IMR-90 (cell line): ENCODE measurements around the gene EIF2AK2. TPM values are rescaled to one million over a fixed set of nuclear protein-coding genes. Genes with fewer than 3 reads are reported as not detected.

Source experiments
- ATAC-seq: fragments of 200-7000 bp; cut with Tn5 transposase; 2 replicates; pipeline ENCODE4 v1.9.1; 2020; ENCODE audit warnings: low read depth, mild to moderate bottlenecking, moderate library complexity
- BruUV-seq: library from RNA; stranded (reverse); fragments of 400-500 nt; replicated peaks from 2 replicates; lab custom pipeline; 2021; lab: Mats Ljungman, UMichigan
- CTCF ChIA-PET: fragments of 300-600 bp; formaldehyde crosslinking; extraction: SDS; loops from one replicate; lab custom pipeline; 2021; ENCODE audit warnings: antibody characterized with exemption; lab: Yijun Ruan, JAX
- POLR2A ChIA-PET: fragments of 300-600 bp; sonication (Branson Sonifier 250); formaldehyde crosslinking; loops from one replicate; lab custom pipeline; 2022; ENCODE audit warnings: antibody characterized with exemption; ENCODE audit not compliant: unreplicated experiment; lab: Charles Lee
- DNase-seq: peaks from one replicate; pipeline ENCODE4 v3.0.0; 2013
- H2AFZ ChIP-seq: replicated peaks from 2 replicates; pipeline ENCODE3; 2013; ENCODE audit warnings: low read length, mild to moderate bottlenecking; ENCODE audit not compliant: poor library complexity
- H2AK5ac ChIP-seq: 2 replicates; pipeline ENCODE4 v1.6.1; 2013; ENCODE audit warnings: low read depth, low read length, inconsistent platforms
- H2AK9ac ChIP-seq: replicated peaks from 2 replicates; pipeline ENCODE3; 2013; ENCODE audit warnings: mild to moderate bottlenecking, low read depth, low read length, moderate library complexity; ENCODE audit not compliant: poor library complexity
- H2BK120ac ChIP-seq: 2 replicates; pipeline ENCODE4 v1.6.1; 2013; ENCODE audit warnings: low read depth, low read length, inconsistent platforms
- H2BK15ac ChIP-seq: 3 replicates; pipeline ENCODE4 v1.6.1; 2013; ENCODE audit warnings: low read depth, low read length, inconsistent platforms
- H2BK20ac ChIP-seq: 2 replicates; pipeline ENCODE4 v1.6.1; 2013; ENCODE audit warnings: low read depth, mild to moderate bottlenecking, inconsistent platforms, low read length, moderate library complexity
- H2BK5ac ChIP-seq: 2 replicates; pipeline ENCODE4 v1.6.1; 2013; ENCODE audit warnings: mild to moderate bottlenecking, low read depth, low read length, inconsistent platforms; ENCODE audit not compliant: poor library complexity, severe bottlenecking
- H3K14ac ChIP-seq: replicated peaks from 2 replicates; pipeline ENCODE4 v1.6.1; 2013; ENCODE audit warnings: low read depth, low read length, inconsistent platforms
- H3K18ac ChIP-seq: 2 replicates; pipeline ENCODE4 v1.6.1; 2013; ENCODE audit warnings: low read depth, low read length, control low read depth
- H3K23ac ChIP-seq: 2 replicates; pipeline ENCODE4 v1.6.1; 2013; ENCODE audit warnings: low read depth, low read length, inconsistent platforms
- H3K27ac ChIP-seq: 2 replicates; pipeline ENCODE4 v1.5.1; 2013; ENCODE audit warnings: mild to moderate bottlenecking, control low read depth, low read length; ENCODE audit not compliant: insufficient read depth
- H3K27me3 ChIP-seq: 2 replicates; pipeline ENCODE4 v1.6.1; 2013; ENCODE audit warnings: low read length; ENCODE audit not compliant: control insufficient read depth, insufficient read depth
- H3K36me3 ChIP-seq: 2 replicates; pipeline ENCODE4 v1.6.1; 2013; ENCODE audit warnings: low read length, mixed read lengths; ENCODE audit not compliant: control insufficient read depth, insufficient read depth
- H3K4ac ChIP-seq: 2 replicates; pipeline ENCODE4 v1.6.1; 2013; ENCODE audit warnings: low read depth, low read length, inconsistent platforms
- H3K4me1 ChIP-seq: 2 replicates; pipeline ENCODE4 v1.6.1; 2013; ENCODE audit warnings: low read length, mixed read lengths; ENCODE audit not compliant: control insufficient read depth, insufficient read depth
- H3K4me2 ChIP-seq: 2 replicates; pipeline ENCODE4 v1.6.1; 2013; ENCODE audit warnings: low read depth, mild to moderate bottlenecking, control low read depth, low read length, moderate library complexity
- H3K4me3 ChIP-seq: 2 replicates; pipeline ENCODE4 v1.5.1; 2013; ENCODE audit warnings: low read depth, mild to moderate bottlenecking, control low read depth, low read length, moderate library complexity; ENCODE audit not compliant: insufficient read depth
- H3K56ac ChIP-seq: 2 replicates; pipeline ENCODE4 v1.6.1; 2013; ENCODE audit warnings: low read length, inconsistent platforms; ENCODE audit not compliant: insufficient read depth; ENCODE audit errors: extremely low read depth
- H3K79me1 ChIP-seq, 2 experiments: 2 replicates each; pipeline ENCODE4 v1.6.1; 2013; ENCODE audit warnings: low read length in 2 of 2, inconsistent platforms in 1 of 2, low read depth in 1 of 2
- H3K9ac ChIP-seq: 2 replicates; pipeline ENCODE4 v1.6.1; 2013; ENCODE audit warnings: low read depth, low read length, control low read depth
- H3K9me1 ChIP-seq: 2 replicates; pipeline ENCODE4 v1.6.1; 2013; ENCODE audit warnings: low read length, inconsistent platforms; ENCODE audit not compliant: insufficient read depth
- H3K9me3 ChIP-seq: 2 replicates; pipeline ENCODE4 v1.6.1; 2013; ENCODE audit warnings: low read length; ENCODE audit not compliant: control insufficient read depth, insufficient read depth
- H4K20me1 ChIP-seq: 2 replicates; pipeline ENCODE4 v1.6.1; 2013; ENCODE audit warnings: low read length, inconsistent platforms; ENCODE audit not compliant: insufficient read depth
- H4K5ac ChIP-seq: 2 replicates; pipeline ENCODE4 v1.6.1; 2013; ENCODE audit warnings: mild to moderate bottlenecking, low read depth, low read length, control low read depth
- H4K8ac ChIP-seq, 2 experiments: 2 replicates each; pipeline ENCODE4 v1.6.1; 2013; ENCODE audit warnings: low read depth in 2 of 2, low read length in 2 of 2, control low read depth in 1 of 2, inconsistent platforms in 1 of 2
- H4K91ac ChIP-seq: 2 replicates; pipeline ENCODE4 v1.6.1; 2013; ENCODE audit warnings: low read depth, low read length, inconsistent platforms; ENCODE audit not compliant: insufficient read depth
- BHLHE40 ChIP-seq: fragments of 150-350 bp; IDR thresholded peaks from 2 replicates; pipeline ENCODE4 v1.6.1; 2016; ENCODE audit warnings: mild to moderate bottlenecking, low read depth, low read length
- CEBPB ChIP-seq: IDR thresholded peaks from 2 replicates; pipeline ENCODE4 v1.6.1; 2012; ENCODE audit warnings: low read depth, low read length, improper control_type of control experiment
- CHD1 ChIP-seq: IDR thresholded peaks from 2 replicates; pipeline ENCODE4 v1.6.1; 2012; ENCODE audit warnings: low read depth, low read length, improper control_type of control experiment
- CTCF ChIP-seq: conservative IDR thresholded peaks from 2 replicates; pipeline ENCODE4 v1.5.1; 2012; ENCODE audit warnings: mild to moderate bottlenecking, low read depth, low read length, improper control_type of control experiment
- ELK1 ChIP-seq: fragments of 150-350 bp; IDR thresholded peaks from 2 replicates; pipeline ENCODE4 v1.6.1; 2016; ENCODE audit warnings: low read depth, mild to moderate bottlenecking, low read length, moderate library complexity, borderline replicate concordance
- MAFK ChIP-seq: IDR thresholded peaks from 2 replicates; pipeline ENCODE4 v1.6.1; 2012; ENCODE audit warnings: low read depth, low read length, improper control_type of control experiment
- MAZ ChIP-seq: IDR thresholded peaks from 2 replicates; pipeline ENCODE4 v1.6.1; 2012; ENCODE audit warnings: low read depth, mild to moderate bottlenecking, low read length, improper control_type of control experiment, moderate library complexity, borderline replicate concordance
- MXI1 ChIP-seq: IDR thresholded peaks from 2 replicates; pipeline ENCODE4 v1.6.1; 2012; ENCODE audit warnings: low read depth, mild to moderate bottlenecking, low read length, moderate library complexity, borderline replicate concordance
- NFE2L2 ChIP-seq: fragments of 150-350 bp; IDR thresholded peaks from 2 replicates; pipeline ENCODE4 v1.6.1; 2016; ENCODE audit warnings: low read depth, mild to moderate bottlenecking, low read length
- POLR2A ChIP-seq: IDR thresholded peaks from 2 replicates; pipeline ENCODE4 v1.6.1; 2012; ENCODE audit warnings: mild to moderate bottlenecking, low read depth, low read length
- RAD21 ChIP-seq: IDR thresholded peaks from 2 replicates; pipeline ENCODE4 v1.6.1; 2012; ENCODE audit warnings: low read length, improper control_type of control experiment
- RFX5 ChIP-seq: IDR thresholded peaks from 2 replicates; pipeline ENCODE4 v1.8.0; 2012; ENCODE audit warnings: low read depth, mild to moderate bottlenecking, low read length, moderate library complexity
- SMC3 ChIP-seq: fragments of 150-350 bp; IDR thresholded peaks from 2 replicates; pipeline ENCODE4 v1.6.1; 2016; ENCODE audit warnings: low read depth, mild to moderate bottlenecking, antibody characterized with exemption, low read length, moderate library complexity
- WGBS, 2 experiments: methylation state at CpG; one replicate each; pipeline versions ENCODE4 v1.1.5 to v1.1.7; 2013; ENCODE audit warnings: missing lambda C conversion rate in 2 of 2; ENCODE audit not compliant: insufficient read length in 1 of 2; ENCODE audit errors: extremely low coverage in 2 of 2; 5-methylcytosine and 5-hydroxymethylcytosine counted together
- dilution Hi-C: fragments of 300-500 bp; cut with HindIII; formaldehyde crosslinking; loops from one replicate; pipeline ENCODE4 v1.14.3; 2018; ENCODE audit warnings: low sequenced_read_pairs; ENCODE audit not compliant: unreplicated experiment
- in situ Hi-C: fragments of 300-500 bp; cut with MboI; formaldehyde crosslinking; loops from 3 replicates; pipeline ENCODE4 v1.14.3; 2019; ENCODE audit warnings: low sequenced_read_pairs, inconsistent platforms, mixed read lengths
- intact Hi-C: fragments of 100-400 bp; cut with micrococcal nuclease; formaldehyde crosslinking; loops from 2 replicates; pipeline ENCODE4 v1.10.0; 2022
- polyA plus RNA-seq, 3 experiments: library from polyadenylated mRNA; depleted of rRNA; stranded (reverse); fragments of >200 nt; gene quantifications; 2 replicates each; pipeline ENCODE4 v1.2.3, GENCODE V29; 2012; ENCODE audit warnings: low replicate concordance in 1 of 3
- total RNA-seq: library from RNA; depleted of rRNA; stranded (reverse); fragments of >200 nt; gene quantifications from 2 replicates; pipeline ENCODE4 v1.2.3, GENCODE V29; 2012

The EIF2AK2 gene
- total and polyA plus RNA-seq, 2 of the 4 experiments (the other 2 are of a cell fraction): 10.2 to 16.8 TPM

GRCh38 chr2:37105150-37105549 is 51.6 kb downstream of the EIF2AK2 start:
- POLR2A ChIA-PET: interaction anchor here (0.5 to 0.7 kb wide), 2 partner anchors 13 to 370 kb away, joined by 3 read pairs; no protein-coding TSS in a partner anchor

More at GRCh38 chr2:37105150-37105549, 51.6 kb downstream of the EIF2AK2 start:
- no peak overlapping the region for H3K9ac ChIP-seq
- no peak overlapping the region for H4K5ac ChIP-seq
- H3K36me3 ChIP-seq: peaks cover 18% of the 10 kb centered on the region
- in situ Hi-C loops: no loop called here
- no peak overlapping the region for H3K18ac ChIP-seq
- no peak for ATAC-seq
- H3K9me3 ChIP-seq: no peaks in the 10 kb centered on the region
- H2AFZ ChIP-seq: no peak overlapping the region
- 95% methylated on average over 4 of the region's 5 CpGs; no CpG with 5 or more reads in 1 of the 2 experiments for WGBS, 2 experiments
- dilution Hi-C loops: no loop called here
- no peak overlapping the region for H4K91ac ChIP-seq
- H3K27ac ChIP-seq: no peak overlapping the region
- H3K4ac ChIP-seq: no peak overlapping the region
- H3K4me2 ChIP-seq: no peak overlapping the region
- no peak overlapping the region for H3K56ac ChIP-seq
- H4K8ac ChIP-seq: no peak overlapping the region
- CTCF ChIA-PET: no interaction called here
- TF ChIP-seq RAD21 (no peak), BHLHE40 (no peak), NFE2L2 (no peak), SMC3 (no peak), CHD1 (no peak), RFX5 (no peak), CEBPB (no peak), POLR2A (no peak), ELK1 (no peak), MXI1 (no peak), MAFK (no peak), MAZ (no peak), CTCF (no peak)
- H3K4me3 ChIP-seq: no peak overlapping the region
- no peak overlapping the region for H2BK5ac ChIP-seq
- no peak overlapping the region for H2BK15ac ChIP-seq
- H3K23ac ChIP-seq: no peak overlapping the region
- no peak for DNase-seq
- no peak overlapping the region for H2BK120ac ChIP-seq
- no peak overlapping the region for H3K14ac ChIP-seq
- no peak overlapping the region for H2AK9ac ChIP-seq
- H3K79me1 ChIP-seq: no peaks in the 10 kb centered on the region
- no peaks in the 10 kb centered on the region for H4K20me1 ChIP-seq
- H2AK5ac ChIP-seq: no peak overlapping the region
- intact Hi-C loops: no loop called here
- no peaks in the 10 kb centered on the region for H3K27me3 ChIP-seq
- no TSS peak for BruUV-seq
- H2BK20ac ChIP-seq: no peak overlapping the region
- H3K4me1 ChIP-seq: no peaks in the 10 kb centered on the region
- H3K9me1 ChIP-seq: no peaks in the 10 kb centered on the region; the same call in 1 of the 2 replicates
